Measurements from ENCODE around the gene MAP4K2. TPM values are rescaled to one million over a fixed set of nuclear protein-coding genes. Genes with fewer than 3 reads are reported as not detected.

The MAP4K2 gene
- total and polyA plus RNA-seq, 2 of the 13 experiments (the other 11 are each of a cell fraction or from before 2014, with no cell fraction given), result 8.3 to 17.6 TPM

DNA sequence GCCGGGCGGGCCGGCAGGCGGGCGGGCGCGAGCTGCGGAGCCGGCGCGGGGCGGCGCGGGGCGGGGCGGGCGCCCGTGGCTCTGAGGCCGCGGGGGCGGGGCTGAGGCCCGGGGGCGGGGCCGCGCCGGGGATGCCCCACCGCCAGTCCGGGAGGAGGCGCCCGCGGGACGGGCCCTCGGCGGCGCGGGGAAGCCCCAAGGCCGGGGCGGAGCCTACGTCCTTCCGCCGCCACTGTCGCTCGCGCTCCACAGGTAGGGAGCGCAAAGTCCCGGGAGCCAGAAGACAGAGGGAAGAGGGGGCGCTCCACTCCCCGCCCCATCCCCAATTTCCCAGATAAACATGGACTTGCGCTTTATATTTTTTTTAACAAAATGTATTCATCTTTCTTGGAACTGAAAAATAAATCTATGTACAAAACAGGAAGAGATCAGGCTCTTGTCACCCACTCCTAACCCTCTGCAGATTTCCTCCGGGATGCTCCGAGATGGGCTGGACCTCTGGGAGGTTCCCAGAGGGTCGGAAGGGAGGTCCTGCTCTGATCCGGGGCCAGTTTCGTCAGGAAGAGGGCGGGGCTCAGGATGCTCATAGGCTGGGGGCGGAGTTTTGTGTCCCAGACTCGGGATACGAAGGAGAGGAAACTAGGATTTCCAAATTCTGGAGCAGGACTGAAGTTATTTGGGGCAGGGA lies at the start of gene MAP4K2 (continued):
- TF ChIP-seq, protein P1, sequence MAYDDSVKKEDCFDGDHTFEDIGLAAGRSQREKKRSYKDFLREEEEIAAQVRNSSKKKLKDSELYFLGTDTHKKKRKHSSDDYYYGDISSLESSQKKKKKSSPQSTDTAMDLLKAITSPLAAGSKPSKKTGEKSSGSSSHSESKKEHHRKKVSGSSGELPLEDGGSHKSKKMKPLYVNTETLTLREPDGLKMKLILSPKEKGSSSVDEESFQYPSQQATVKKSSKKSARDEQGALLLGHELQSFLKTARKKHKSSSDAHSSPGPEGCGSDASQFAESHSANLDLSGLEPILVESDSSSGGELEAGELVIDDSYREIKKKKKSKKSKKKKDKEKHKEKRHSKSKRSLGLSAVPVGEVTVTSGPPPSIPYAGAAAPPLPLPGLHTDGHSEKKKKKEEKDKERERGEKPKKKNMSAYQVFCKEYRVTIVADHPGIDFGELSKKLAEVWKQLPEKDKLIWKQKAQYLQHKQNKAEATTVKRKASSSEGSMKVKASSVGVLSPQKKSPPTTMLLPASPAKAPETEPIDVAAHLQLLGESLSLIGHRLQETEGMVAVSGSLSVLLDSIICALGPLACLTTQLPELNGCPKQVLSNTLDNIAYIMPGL (CRISPR knock-in tag; IDR thresholded peaks at IDR 0.05; ENCODE audit: borderline replicate concordance in 1 of 2, low read depth in 1 of 2), result peak in 1 of 2 experiments; percentile 26; a peak in 1 of 4 replicates
- TF ChIP-seq SALL2 (CRISPR knock-in tag; IDR thresholded peaks at IDR 0.05) (0 out of 2 replicates have a peak, but pooled peaks have one; percentile 35), GATAD2A (CRISPR knock-in tag; IDR thresholded peaks at IDR 0.05) (peak; percentile 11; the same call in 1 of the 2 replicates), TAF1 (CRISPR knock-in tag; IDR thresholded peaks at IDR 0.05) (peak; percentile 23; the same call in 1 of the 2 replicates), RBFOX2 (IDR thresholded peaks at IDR 0.05; ENCODE audit: low read depth, low read length) (peak; percentile 42; the same call in 1 of the 2 replicates), ARID2 (CRISPR knock-in tag; IDR thresholded peaks at IDR 0.05; ENCODE audit: borderline replicate concordance) (no peak), CREM (IDR thresholded peaks at IDR 0.05) (peak; percentile 19; the same call in 1 of the 2 replicates), CREM (CRISPR knock-in tag; IDR thresholded peaks at IDR 0.05) (no peak), NFYC (CRISPR knock-in tag; IDR thresholded peaks at IDR 0.05) (no peak), ZNF205 (CRISPR knock-in tag; IDR thresholded peaks at IDR 0.05) (peak; percentile 10; the same call in 1 of the 2 replicates), POLR2A (IDR thresholded peaks at IDR 0.05; ENCODE audit: insufficient read depth in 1 of 2, low read depth in 2 of 2, low read length in 2 of 2) (0 out of 4 replicates have a peak, but pooled peaks of 1 of the 2 experiments have one; percentile 40)
- TF ChIP-seq, protein P2, sequence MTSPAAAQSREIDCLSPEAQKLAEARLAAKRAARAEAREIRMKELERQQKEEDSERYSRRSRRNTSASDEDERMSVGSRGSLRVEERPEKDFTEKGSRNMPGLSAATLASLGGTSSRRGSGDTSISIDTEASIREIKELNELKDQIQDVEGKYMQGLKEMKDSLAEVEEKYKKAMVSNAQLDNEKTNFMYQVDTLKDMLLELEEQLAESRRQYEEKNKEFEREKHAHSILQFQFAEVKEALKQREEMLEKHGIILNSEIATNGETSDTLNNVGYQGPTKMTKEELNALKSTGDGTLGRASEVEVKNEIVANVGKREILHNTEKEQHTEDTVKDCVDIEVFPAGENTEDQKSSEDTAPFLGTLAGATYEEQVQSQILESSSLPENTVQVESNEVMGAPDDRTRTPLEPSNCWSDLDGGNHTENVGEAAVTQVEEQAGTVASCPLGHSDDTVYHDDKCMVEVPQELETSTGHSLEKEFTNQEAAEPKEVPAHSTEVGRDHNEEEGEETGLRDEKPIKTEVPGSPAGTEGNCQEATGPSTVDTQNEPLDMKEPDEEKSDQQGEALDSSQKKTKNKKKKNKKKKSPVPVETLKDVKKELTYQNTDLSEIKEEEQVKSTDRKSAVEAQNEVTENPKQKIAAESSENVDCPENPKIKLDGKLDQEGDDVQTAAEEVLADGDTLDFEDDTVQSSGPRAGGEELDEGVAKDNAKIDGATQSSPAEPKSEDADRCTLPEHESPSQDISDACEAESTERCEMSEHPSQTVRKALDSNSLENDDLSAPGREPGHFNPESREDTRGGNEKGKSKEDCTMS (CRISPR knock-in tag; conservative IDR thresholded peaks at IDR 0.05), result no peak
- TF ChIP-seq, protein P3, sequence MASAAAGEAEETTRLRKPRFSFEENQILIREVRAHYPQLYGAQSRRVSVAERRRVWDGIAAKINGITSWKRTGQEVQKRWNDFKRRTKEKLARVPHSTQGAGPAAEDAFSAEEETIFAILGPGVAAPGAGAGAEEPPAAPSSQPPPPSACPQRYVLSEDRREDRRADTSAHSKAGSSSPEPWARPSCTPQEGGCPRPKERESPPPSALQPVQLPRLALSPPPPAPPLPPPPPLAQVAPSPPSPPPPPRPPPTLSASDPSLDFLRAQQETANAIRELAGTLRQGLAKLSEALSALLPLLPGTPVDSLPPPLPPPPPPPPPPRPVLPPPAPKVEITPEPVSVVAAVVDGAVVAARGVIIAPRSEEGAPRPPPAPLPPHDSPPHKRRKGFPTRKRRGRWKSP (CRISPR knock-in tag; IDR thresholded peaks at IDR 0.05), result peak; percentile 58; the same call in 1 of the 2 replicates
- TF ChIP-seq, protein P4, sequence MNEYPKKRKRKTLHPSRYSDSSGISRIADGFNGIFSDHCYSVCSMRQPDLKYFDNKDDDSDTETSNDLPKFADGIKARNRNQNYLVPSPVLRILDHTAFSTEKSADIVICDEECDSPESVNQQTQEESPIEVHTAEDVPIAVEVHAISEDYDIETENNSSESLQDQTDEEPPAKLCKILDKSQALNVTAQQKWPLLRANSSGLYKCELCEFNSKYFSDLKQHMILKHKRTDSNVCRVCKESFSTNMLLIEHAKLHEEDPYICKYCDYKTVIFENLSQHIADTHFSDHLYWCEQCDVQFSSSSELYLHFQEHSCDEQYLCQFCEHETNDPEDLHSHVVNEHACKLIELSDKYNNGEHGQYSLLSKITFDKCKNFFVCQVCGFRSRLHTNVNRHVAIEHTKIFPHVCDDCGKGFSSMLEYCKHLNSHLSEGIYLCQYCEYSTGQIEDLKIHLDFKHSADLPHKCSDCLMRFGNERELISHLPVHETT (CRISPR knock-in tag; conservative IDR thresholded peaks at IDR 0.05), result peak; percentile 87
- TF ChIP-seq, protein P5, sequence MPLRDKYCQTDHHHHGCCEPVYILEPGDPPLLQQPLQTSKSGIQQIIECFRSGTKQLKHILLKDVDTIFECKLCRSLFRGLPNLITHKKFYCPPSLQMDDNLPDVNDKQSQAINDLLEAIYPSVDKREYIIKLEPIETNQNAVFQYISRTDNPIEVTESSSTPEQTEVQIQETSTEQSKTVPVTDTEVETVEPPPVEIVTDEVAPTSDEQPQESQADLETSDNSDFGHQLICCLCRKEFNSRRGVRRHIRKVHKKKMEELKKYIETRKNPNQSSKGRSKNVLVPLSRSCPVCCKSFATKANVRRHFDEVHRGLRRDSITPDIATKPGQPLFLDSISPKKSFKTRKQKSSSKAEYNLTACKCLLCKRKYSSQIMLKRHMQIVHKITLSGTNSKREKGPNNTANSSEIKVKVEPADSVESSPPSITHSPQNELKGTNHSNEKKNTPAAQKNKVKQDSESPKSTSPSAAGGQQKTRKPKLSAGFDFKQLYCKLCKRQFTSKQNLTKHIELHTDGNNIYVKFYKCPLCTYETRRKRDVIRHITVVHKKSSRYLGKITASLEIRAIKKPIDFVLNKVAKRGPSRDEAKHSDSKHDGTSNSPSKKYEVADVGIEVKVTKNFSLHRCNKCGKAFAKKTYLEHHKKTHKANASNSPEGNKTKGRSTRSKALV (CRISPR knock-in tag; IDR thresholded peaks at IDR 0.05), result 0 out of 2 replicates have a peak, but pooled peaks have one; percentile 41
- TF ChIP-seq, protein P6, sequence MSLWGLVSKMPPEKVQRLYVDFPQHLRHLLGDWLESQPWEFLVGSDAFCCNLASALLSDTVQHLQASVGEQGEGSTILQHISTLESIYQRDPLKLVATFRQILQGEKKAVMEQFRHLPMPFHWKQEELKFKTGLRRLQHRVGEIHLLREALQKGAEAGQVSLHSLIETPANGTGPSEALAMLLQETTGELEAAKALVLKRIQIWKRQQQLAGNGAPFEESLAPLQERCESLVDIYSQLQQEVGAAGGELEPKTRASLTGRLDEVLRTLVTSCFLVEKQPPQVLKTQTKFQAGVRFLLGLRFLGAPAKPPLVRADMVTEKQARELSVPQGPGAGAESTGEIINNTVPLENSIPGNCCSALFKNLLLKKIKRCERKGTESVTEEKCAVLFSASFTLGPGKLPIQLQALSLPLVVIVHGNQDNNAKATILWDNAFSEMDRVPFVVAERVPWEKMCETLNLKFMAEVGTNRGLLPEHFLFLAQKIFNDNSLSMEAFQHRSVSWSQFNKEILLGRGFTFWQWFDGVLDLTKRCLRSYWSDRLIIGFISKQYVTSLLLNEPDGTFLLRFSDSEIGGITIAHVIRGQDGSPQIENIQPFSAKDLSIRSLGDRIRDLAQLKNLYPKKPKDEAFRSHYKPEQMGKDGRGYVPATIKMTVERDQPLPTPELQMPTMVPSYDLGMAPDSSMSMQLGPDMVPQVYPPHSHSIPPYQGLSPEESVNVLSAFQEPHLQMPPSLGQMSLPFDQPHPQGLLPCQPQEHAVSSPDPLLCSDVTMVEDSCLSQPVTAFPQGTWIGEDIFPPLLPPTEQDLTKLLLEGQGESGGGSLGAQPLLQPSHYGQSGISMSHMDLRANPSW (CRISPR knock-in tag; IDR thresholded peaks at IDR 0.05; ENCODE audit: borderline replicate concordance), result 0 out of 2 replicates have a peak, but pooled peaks have one; percentile 15
